NT2/D1 (cell line): ENCODE results near the gene REV3L.

Experiments used
- SUZ12 ChIP-seq: IDR thresholded peaks from 2 replicates; pipeline ENCODE4 v1.6.1; 2011; ENCODE audit not compliant: insufficient read length, insufficient read depth; ENCODE audit errors: extremely low read depth
- YY1 ChIP-seq: IDR thresholded peaks from 2 replicates; pipeline ENCODE4 v1.6.1; 2011; ENCODE audit not compliant: insufficient read length, insufficient read depth
- ZNF274 ChIP-seq: IDR thresholded peaks from 2 replicates; pipeline ENCODE4 v1.6.1; 2011; ENCODE audit warnings: mild to moderate bottlenecking, low read depth, low read length

GRCh38 chr6:111417946-111418345 is 65.1 kb downstream of the REV3L start:
- TF ChIP-seq ZNF274, result no peak
- no peak for TF ChIP-seq YY1
- no peak for TF ChIP-seq SUZ12
